Kidney (tissue), 14 donors: ENCODE measurements around the gene WSB1. TPM values are rescaled to one million over a fixed set of nuclear protein-coding genes. Genes with fewer than 3 reads are reported as not detected.

Experiments
- DNase-seq, 5 donors: peaks; one replicate each; pipeline ENCODE4 v3.0.0-alpha.2; 2013 to 2020
- FAIRE-seq: peaks from 2 replicates; lab custom pipeline; 2012; peaks lifted over from hg19 to GRCh38; lab: Jason Lieb, UNC
- H3K27ac ChIP-seq, 2 donors: one replicate each; pipeline ENCODE4 v1.7.0; 2013; ENCODE audit warnings: low read depth in 2 of 2, low read length in 2 of 2, inconsistent platforms in 1 of 2
- H3K27me3 ChIP-seq: one replicate; pipeline ENCODE4 v1.7.1; 2013; ENCODE audit warnings: low read length, inconsistent platforms; ENCODE audit not compliant: control insufficient read depth, insufficient read depth
- H3K36me3 ChIP-seq, 3 donors: one replicate each; pipeline versions ENCODE4 v1.7.0 to v1.7.1; 2013; ENCODE audit warnings: low read length in 3 of 3, control low read depth in 1 of 3, inconsistent platforms in 1 of 3; ENCODE audit not compliant: insufficient read depth in 3 of 3, control insufficient read depth in 2 of 3
- H3K4me1 ChIP-seq, 3 donors: one replicate each; pipeline versions ENCODE4 v1.7.0 to v1.7.1; 2013; ENCODE audit warnings: low read length in 3 of 3, inconsistent platforms in 1 of 3, low read depth in 1 of 3; ENCODE audit not compliant: control insufficient read depth in 2 of 3, insufficient read depth in 2 of 3
- H3K4me3 ChIP-seq, 3 donors: one replicate each; pipeline versions ENCODE4 v1.7.0 to v1.8.1; 2013; ENCODE audit warnings: low read length in 3 of 3, control low read depth in 1 of 3, inconsistent platforms in 1 of 3
- H3K9ac ChIP-seq, 3 donors: one replicate each; pipeline versions ENCODE4 v1.7.0 to v1.7.1; 2013; ENCODE audit warnings: low read length in 3 of 3, control low read depth in 1 of 3, inconsistent platforms in 1 of 3
- H3K9me3 ChIP-seq, 3 donors: one replicate each; pipeline versions ENCODE4 v1.7.0 to v1.7.1; 2013; ENCODE audit warnings: low read length in 3 of 3, control low read depth in 1 of 3, inconsistent platforms in 1 of 3; ENCODE audit not compliant: control insufficient read depth in 2 of 3, insufficient read depth in 1 of 3
- intact Hi-C: fragments of 100-400 bp; cut with DNase I; formaldehyde crosslinking; loops from one replicate; pipeline ENCODE4 v1.11.1; 2022
- polyA plus RNA-seq: library from polyadenylated mRNA; stranded (reverse); fragments of 350-450 nt; fragmentation: Illumina TruSeq; extraction: RNeasy Lipid Tissue Mini Kit (QIAGEN cat#74804); gene quantifications from one replicate; pipeline ENCODE4 v1.2.3, GENCODE V29; 2014; ENCODE audit warnings: low read depth, low replicate concordance; ENCODE audit not compliant: insufficient read depth
- total RNA-seq: library from RNA; stranded (reverse); fragmentation: NEBNext Ultra II Directional; extraction: Animal tissue kit (Norgen Biotek cat#: 25700); gene quantifications from one replicate; pipeline ENCODE4 v1.2.1, GENCODE V29; 2021
- TF ChIP-seq, protein P1 (sequence below): IDR thresholded peaks from 3 replicates; pipeline ENCODE4 v1.5.1; 2012; ENCODE audit warnings: mild to moderate bottlenecking, moderate library complexity, borderline replicate concordance; ENCODE audit not compliant: insufficient read depth; ENCODE audit errors: extremely low read depth
- donor health status: control.
- donor health status: control.
- donor health status: control.
- donor health status: control.
- donor health status: control.
- donor health status: DM: yes; HTN: yes; CAD: no.
- donor health status: Normal renal cell carcinoma (clear cell type).

Gene WSB1
- total and polyA plus RNA-seq, 2 donors from 2014 or later: 59.8 to 195 TPM

DNA sequence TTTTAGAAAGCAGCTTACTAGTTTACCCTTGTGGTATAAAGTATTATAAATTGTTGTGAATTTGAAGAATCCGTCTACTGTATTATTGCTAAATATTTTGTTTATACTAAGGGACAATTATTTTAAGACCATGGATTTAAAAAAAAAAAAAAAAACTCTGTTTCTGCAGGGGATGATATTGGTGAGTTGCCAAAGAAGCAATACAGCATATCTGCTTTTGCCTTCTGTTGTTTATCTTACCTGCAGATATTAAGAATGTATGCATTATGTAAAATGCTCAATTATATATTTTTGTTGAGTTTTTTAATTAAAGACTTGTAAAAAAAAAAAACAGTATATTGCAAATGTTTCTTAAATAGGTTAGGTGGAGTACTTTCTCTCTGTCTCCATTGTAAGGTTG, 19.4 kb downstream of the WSB1 start:
- no peak overlapping the region for H3K27ac ChIP-seq
- DNase-seq: no peak
- H3K27me3 ChIP-seq: no peaks in the 10 kb centered on the region
- TF ChIP-seq, protein P1, sequence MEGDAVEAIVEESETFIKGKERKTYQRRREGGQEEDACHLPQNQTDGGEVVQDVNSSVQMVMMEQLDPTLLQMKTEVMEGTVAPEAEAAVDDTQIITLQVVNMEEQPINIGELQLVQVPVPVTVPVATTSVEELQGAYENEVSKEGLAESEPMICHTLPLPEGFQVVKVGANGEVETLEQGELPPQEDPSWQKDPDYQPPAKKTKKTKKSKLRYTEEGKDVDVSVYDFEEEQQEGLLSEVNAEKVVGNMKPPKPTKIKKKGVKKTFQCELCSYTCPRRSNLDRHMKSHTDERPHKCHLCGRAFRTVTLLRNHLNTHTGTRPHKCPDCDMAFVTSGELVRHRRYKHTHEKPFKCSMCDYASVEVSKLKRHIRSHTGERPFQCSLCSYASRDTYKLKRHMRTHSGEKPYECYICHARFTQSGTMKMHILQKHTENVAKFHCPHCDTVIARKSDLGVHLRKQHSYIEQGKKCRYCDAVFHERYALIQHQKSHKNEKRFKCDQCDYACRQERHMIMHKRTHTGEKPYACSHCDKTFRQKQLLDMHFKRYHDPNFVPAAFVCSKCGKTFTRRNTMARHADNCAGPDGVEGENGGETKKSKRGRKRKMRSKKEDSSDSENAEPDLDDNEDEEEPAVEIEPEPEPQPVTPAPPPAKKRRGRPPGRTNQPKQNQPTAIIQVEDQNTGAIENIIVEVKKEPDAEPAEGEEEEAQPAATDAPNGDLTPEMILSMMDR: no peak
- peaks cover 4 to 7% (median 5%) of the 10 kb centered on the region in 3 donors for H3K4me1 ChIP-seq
- H3K4me3 ChIP-seq: no peak overlapping the region
- FAIRE-seq: no peak
- H3K36me3 ChIP-seq: peaks cover 25 to 50% (median 31%) of the 10 kb centered on the region in 3 donors
- intact Hi-C loops: no loop called here
- no peak overlapping the region for H3K9ac ChIP-seq
- H3K9me3 ChIP-seq: no peaks in the 10 kb centered on the region

- DNase-seq (peak; percentile 78 to 95 (median 94)), FAIRE-seq (peak; percentile 23)
- Histone ChIP-seq H3K9ac (peak overlapping the region in 1 of 3 donors; percentile 10), H3K4me1 (peaks cover 4 to 14% (median 11%) of the 10 kb centered on the region in 3 donors), H3K27me3 (no peaks in the 10 kb centered on the region), H3K9me3 (no peaks in the 10 kb centered on the region), H3K27ac (peak overlapping the region; percentile 77 to 85), H3K4me3 (no peak overlapping the region), H3K36me3 (peaks cover 19 to 37% (median 23%) of the 10 kb centered on the region in 3 donors)
- TF ChIP-seq, protein P1: no peak
- intact Hi-C loops: no loop called here
These were observed 21.4 kb downstream of the WSB1 start for GRCh38 chr17:27315322-27315721.

DNA sequence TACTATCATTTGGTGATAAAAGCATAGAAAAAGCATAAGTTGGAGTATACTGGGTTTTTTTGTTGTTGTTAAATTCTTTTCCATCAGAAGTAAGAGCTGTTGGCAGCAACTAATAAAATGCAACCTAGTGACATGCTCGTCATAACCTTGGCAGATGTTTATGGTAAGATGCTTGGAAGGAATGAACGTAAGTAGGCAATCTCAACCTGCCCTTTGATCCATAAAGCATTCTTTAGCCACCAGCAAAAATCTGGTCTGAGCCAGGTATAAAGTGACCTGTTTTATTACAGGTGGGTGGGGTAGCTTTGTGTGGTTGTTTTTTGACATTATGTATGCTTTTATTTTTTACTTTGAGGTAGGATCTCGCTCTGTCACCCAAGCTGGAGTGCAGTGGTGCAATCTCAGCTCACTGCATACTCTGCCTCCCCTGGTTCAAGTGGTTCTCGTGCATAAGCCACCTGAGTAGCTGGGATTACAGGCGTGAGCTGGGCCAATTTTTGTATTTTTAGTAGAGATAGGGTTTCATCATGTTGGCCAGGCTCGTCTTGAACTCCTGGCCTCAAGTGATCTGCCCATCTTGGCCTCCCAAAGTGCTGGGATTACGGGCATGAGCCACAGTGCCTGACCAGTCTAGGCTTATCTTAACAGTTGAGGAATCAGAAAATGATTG, 22.0 kb downstream of the WSB1 start:
- Histone ChIP-seq H3K27me3 (no peaks in the 10 kb centered on the region), H3K9me3 (no peaks in the 10 kb centered on the region), H3K36me3 (peaks cover 16 to 31% (median 17%) of the 10 kb centered on the region in 3 donors), H3K9ac (no peak overlapping the region), H3K4me3 (no peak overlapping the region), H3K27ac (peak overlapping the region; percentile 77 to 84), H3K4me1 (peaks cover 4 to 14% (median 11%) of the 10 kb centered on the region in 3 donors)
- TF ChIP-seq, protein P1: no peak
- FAIRE-seq (no peak), DNase-seq (peak in 1 of 5 donors; percentile 47)
- intact Hi-C loops: no loop called here
